ENCODE measurements around the gene TMX1.

Gene TMX1

DNA sequence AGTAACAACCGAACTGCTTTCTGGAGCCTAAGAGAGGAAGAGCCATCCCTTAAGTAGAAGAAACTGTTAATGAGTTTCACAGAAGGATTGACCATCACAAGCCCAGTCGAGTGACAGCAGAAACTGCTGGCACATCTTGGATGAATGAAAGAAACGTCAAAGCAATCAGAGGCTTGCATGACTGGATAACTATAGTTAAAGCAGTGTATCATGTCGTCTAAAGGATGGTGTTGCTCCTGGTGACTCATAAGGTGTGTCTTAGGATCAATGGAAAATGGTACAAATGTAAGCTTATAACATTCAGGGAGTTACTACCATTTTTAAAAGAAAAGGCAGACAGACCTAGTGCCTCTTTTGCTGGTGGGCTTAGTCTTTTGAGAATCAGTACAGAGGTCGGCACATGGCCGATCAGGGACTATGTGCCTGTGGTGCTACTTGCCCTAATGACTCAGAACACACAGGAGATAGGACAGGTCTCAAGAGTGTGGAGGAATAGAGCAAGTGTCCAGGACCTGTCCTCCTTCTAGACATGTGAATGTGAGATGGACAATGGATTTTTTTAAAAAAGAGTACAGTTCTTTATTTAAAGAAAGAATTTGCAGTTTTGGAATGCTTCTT is 55.7 kb downstream of the TMX1 start:
- DNase-seq = no peak

DNA sequence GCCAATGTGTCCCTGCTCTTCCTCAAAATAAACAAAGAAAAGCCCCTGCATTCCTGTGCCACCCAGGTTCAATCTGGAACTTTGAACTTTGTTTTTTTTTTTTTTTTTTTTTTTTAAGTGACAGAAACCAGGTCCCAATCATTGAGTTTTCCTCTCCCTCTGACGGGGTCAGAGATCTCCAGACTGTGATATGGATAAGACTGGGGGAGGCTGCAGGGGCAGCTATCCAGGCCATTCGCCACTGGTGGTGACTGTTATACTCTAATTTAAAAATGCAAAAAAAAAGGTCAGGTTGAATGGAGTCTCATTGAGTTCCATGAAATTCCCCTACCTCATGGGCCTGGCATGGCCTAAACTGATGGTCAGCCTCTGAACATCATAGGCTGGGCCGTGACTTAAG is 57.0 kb downstream of the TMX1 start:
- no peak for DNase-seq

DNA sequence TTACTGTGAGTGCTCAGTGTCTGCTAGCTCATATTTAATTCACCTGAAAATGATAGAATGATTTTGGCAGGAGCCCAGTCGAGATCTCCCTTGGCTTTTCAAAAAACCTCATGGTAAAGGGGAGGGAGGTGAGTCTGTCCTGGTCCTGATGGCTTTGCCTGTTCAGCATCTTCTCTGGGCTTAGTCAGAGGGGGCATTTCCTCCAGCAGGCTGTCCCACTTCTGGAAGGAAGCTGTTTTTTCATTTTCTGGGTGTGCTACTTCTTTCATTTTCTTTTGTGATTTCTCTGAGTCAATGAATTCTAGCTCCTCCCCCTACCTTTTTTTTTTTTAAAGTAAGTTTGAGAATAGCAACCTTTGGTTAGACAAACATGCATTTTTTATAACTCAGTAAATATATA is 58.8 kb downstream of the TMX1 start:
- no peak for DNase-seq

DNA sequence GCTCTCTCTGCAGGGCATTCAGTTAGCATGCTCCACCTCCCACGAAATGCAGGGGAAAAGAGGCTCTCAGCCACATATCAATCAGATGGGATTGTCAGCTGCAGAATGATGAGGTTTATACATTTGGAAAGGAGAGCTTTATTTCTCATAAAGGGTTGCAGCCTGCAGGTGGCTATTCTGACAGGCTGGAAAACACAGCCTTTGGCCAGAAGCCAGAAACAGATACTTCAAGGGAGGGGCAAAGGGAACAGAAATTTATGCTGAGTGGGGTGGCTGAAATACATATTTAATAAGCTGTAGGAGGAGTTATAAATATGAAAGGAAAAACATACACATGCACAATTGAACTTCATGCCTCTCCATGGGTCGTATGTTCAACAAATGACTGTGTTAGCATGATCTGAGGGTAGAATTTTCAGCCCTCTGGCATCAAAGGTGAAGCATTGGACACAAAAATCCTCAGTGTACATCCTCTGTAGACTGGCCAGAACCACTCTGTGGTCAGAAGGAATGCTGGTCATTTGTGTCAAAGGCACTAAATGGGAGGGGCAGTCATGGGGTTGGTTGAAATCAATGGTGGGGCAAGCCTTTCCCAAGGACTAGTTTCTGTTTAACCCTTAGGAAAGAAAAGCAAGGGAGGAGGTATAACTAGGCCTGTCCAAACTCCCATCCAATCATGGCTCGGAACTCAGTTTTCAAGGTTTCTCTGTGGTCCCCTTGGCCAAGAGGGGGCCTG is 62.4 kb downstream of the TMX1 start:
- DNase-seq = no peak

DNA sequence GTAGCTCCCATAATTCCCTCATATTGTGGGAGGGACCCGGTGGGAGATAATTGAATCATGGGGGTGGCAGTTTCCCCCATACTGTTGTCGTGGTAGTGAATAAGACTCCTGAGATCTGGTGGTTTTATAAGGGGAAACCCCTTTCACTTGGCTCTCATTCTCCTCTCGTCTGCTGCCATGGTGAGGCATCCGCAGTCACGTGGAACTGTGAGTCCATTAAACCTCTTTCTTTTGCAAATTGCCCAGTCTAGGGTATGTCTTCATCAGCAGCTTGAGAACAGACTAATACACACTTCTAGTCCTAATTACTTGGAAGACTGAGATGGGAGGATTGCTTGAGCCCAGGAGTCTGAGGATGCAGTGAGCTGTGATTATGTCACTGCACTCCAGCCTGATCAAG is 64.4 kb downstream of the TMX1 start:
- DNase-seq = no peak

DNA sequence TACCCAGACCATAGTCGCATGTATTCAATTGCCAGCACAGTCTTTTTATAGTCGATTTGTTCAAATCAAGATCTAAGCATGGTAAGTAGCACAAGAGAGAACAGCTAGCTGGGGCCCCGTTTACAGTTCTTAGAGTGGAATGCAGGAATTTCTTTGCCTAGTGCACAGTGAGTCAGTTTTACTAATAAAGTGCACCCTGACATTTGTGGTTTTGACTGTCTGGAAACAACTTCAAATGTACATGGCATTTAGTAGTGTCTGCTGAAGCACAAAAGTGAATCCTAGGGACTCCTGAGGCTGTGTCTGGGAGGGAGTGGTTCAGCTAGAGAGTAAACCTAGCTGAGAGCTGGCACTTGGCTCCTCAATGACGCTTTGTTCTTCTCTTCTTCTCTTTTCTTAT is 64.9 kb downstream of the TMX1 start:
- no peak for DNase-seq

DNA sequence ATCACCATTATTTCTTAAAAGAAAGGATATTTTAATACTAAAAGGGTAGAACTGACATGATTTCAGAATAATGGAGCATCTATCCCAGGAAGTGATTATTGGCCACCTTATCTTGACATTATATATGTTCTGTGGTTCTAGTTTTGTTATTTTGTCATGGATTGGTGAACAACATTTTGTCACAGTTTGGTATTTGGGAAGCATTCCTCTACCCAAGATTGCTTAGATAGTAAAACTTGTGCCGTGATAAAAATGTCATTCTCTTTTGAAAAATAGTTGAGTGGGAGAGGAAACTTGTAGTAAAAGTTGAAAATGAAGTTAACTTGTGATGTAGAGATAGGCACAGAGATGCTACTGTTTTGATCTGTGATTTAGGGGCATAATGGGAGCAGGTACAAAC is 65.7 kb downstream of the TMX1 start:
- DNase-seq = no peak
